ENCODE data around the gene EPHA2.

DNA sequence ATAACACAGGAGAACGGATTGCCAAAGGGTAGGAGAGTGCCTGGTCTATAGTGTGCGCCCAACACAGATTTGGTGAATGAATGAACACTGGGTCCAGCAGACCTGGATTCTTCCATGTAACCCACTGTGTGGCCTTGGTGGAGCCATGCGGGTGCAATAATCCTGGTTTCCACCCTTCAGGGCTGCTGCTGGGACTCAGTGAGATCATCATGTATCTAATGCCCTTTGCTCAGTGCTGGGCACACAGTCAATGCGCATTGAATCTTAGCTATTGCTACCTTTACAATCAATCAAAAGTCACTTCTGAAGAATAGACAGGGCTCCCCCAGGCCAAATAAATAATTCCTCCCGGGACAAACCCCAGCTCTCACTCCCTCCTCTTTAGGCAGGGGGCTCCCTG is 5.8 kb upstream of the EPHA2 start:
- TF ChIP-seq, protein P1, sequence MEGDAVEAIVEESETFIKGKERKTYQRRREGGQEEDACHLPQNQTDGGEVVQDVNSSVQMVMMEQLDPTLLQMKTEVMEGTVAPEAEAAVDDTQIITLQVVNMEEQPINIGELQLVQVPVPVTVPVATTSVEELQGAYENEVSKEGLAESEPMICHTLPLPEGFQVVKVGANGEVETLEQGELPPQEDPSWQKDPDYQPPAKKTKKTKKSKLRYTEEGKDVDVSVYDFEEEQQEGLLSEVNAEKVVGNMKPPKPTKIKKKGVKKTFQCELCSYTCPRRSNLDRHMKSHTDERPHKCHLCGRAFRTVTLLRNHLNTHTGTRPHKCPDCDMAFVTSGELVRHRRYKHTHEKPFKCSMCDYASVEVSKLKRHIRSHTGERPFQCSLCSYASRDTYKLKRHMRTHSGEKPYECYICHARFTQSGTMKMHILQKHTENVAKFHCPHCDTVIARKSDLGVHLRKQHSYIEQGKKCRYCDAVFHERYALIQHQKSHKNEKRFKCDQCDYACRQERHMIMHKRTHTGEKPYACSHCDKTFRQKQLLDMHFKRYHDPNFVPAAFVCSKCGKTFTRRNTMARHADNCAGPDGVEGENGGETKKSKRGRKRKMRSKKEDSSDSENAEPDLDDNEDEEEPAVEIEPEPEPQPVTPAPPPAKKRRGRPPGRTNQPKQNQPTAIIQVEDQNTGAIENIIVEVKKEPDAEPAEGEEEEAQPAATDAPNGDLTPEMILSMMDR (IDR thresholded peaks at IDR 0.05; ENCODE audit: borderline replicate concordance, extremely low read depth, low read length, poor library complexity, severe bottlenecking) = no peak
- TF ChIP-seq EZH2 (IDR thresholded peaks at IDR 0.05; ENCODE audit: borderline replicate concordance, low read depth, low read length, severe bottlenecking) = peak; percentile 66

Measured in DND-41 (cell line).